ENCODE results near the gene KLB. TPM values are rescaled to one million over a fixed set of nuclear protein-coding genes. Genes with fewer than 3 reads are reported as not detected.

The KLB gene
- total RNA-seq, 1 donor from 2014 or later, result not detected

GRCh38 chr4:39470402-39470801 is 63.7 kb downstream of the KLB start:
- TF ChIP-seq, protein P1, sequence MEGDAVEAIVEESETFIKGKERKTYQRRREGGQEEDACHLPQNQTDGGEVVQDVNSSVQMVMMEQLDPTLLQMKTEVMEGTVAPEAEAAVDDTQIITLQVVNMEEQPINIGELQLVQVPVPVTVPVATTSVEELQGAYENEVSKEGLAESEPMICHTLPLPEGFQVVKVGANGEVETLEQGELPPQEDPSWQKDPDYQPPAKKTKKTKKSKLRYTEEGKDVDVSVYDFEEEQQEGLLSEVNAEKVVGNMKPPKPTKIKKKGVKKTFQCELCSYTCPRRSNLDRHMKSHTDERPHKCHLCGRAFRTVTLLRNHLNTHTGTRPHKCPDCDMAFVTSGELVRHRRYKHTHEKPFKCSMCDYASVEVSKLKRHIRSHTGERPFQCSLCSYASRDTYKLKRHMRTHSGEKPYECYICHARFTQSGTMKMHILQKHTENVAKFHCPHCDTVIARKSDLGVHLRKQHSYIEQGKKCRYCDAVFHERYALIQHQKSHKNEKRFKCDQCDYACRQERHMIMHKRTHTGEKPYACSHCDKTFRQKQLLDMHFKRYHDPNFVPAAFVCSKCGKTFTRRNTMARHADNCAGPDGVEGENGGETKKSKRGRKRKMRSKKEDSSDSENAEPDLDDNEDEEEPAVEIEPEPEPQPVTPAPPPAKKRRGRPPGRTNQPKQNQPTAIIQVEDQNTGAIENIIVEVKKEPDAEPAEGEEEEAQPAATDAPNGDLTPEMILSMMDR (conservative IDR thresholded peaks at IDR 0.05), result no peak
- H3K36me3 Mint-ChIP-seq (ENCODE audit: low read depth), result peaks cover 2% of the 10 kb centered on the region
- H3K27ac Mint-ChIP-seq (ENCODE audit: unreplicated experiment), result no peak overlapping the region
- no peaks in the 10 kb centered on the region for H3K27me3 Mint-ChIP-seq (ENCODE audit: low read depth)
- no peaks in the 10 kb centered on the region for H3K9me3 Mint-ChIP-seq
- H3K4me3 Mint-ChIP-seq, result no peak overlapping the region
- H3K4me1 Mint-ChIP-seq, result peaks cover 8% of the 10 kb centered on the region
- no peak for DNase-seq (ENCODE audit: low read depth, low spot score)

- H3K27ac Mint-ChIP-seq (ENCODE audit: unreplicated experiment), result no peak overlapping the region
- TF ChIP-seq, protein P1 (conservative IDR thresholded peaks at IDR 0.05), result no peak
- no peak overlapping the region for H3K4me3 Mint-ChIP-seq
- H3K4me1 Mint-ChIP-seq, result peaks cover 8% of the 10 kb centered on the region
- peaks cover 2% of the 10 kb centered on the region for H3K36me3 Mint-ChIP-seq (ENCODE audit: low read depth)
- H3K27me3 Mint-ChIP-seq (ENCODE audit: low read depth), result no peaks in the 10 kb centered on the region
- no peaks in the 10 kb centered on the region for H3K9me3 Mint-ChIP-seq
- DNase-seq (ENCODE audit: low read depth, low spot score), result no peak
Measured at GRCh38 chr4:39472396-39472795, 65.7 kb downstream of the KLB start.

DNA sequence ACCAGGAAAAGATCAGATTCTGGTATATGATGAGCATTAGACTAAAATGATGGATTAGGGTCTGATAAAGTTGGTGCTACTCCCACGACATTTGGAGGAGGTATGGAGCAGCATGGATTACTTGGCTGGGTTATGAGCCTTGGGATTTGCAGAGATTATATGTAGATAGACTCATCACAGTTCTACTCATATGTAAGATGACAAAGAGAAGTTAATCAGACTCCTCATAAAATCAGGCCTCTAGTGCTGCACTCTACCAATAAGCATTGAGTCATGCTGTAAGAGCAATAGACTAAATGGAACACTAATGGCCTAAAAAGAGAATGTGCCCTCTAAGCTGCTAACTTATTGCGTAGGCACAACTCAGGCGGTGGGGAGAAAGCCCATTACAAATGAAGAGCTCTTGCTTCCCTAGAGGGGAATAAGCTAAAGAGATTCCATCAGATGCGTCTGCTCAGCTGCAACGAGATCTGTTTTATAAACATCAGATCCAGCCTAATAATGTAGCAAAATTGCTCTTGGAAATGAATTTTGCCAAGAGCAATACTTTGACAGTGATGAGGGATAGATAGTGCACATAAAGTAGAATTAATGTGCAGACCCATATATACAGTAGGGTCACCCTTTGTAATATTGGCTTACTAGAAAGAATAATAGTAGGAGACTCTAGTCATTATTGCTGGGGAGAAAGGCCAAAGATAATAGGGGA is 69.6 kb downstream of the KLB start:
- Mint-ChIP-seq H3K4me1 (no peaks in the 10 kb centered on the region), H3K27ac (ENCODE audit: unreplicated experiment) (no peak overlapping the region), H3K4me3 (no peak overlapping the region), H3K9me3 (no peaks in the 10 kb centered on the region), H3K27me3 (ENCODE audit: low read depth) (no peaks in the 10 kb centered on the region), H3K36me3 (ENCODE audit: low read depth) (no peaks in the 10 kb centered on the region)
- TF ChIP-seq, protein P1 (conservative IDR thresholded peaks at IDR 0.05), result no peak
- DNase-seq (ENCODE audit: low read depth, low spot score), result no peak

- peaks cover 3% of the 10 kb centered on the region for H3K9me3 Mint-ChIP-seq
- DNase-seq (ENCODE audit: low read depth, low spot score), result no peak
- H3K4me3 Mint-ChIP-seq, result no peak overlapping the region
- no peaks in the 10 kb centered on the region for H3K4me1 Mint-ChIP-seq
- TF ChIP-seq, protein P1 (conservative IDR thresholded peaks at IDR 0.05), result no peak
- no peaks in the 10 kb centered on the region for H3K36me3 Mint-ChIP-seq (ENCODE audit: low read depth)
- no peak overlapping the region for H3K27ac Mint-ChIP-seq (ENCODE audit: unreplicated experiment)
- no peaks in the 10 kb centered on the region for H3K27me3 Mint-ChIP-seq (ENCODE audit: low read depth)
Measured at GRCh38 chr4:39480251-39480650, 73.5 kb downstream of the KLB start.

DNA sequence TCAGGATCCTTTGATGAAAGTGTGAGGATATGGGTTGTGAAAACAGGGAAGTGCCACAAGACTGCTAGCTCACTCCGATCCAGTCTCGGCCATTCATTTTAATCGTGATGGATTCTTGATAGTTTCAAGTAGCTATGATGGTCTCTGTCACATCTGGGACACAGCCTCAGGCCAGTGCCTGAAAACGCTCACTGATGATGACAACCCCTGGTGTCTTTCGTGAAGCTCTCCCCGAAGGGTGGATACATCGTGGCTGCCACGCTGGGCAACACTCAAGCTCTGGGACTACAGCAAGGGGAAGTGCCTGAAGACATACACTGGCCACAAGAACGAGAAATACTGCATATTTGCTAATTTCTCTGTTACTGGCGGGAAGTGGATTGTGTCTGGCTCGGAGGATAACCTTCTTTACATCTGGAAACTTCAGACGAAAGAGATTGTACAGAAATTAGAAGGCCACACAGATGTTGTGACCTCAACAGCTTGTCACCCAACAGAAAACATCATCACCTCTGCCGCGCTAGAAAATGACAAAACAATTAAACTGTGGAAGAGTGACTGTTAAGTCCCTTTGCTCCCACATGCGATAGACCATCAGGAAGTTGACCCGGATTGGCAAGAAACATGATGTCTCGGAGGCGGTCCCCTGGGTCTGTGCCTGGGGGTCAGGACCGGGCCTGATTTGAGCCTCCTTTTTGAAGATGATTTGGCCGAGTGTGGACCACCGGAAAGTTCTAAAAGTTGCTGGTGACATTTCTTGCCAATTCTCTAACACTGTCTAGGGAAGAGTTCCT is 74.4 kb downstream of the KLB start:
- H3K27me3 Mint-ChIP-seq (ENCODE audit: low read depth), result no peaks in the 10 kb centered on the region
- H3K9me3 Mint-ChIP-seq, result peaks cover 3% of the 10 kb centered on the region
- H3K36me3 Mint-ChIP-seq (ENCODE audit: low read depth), result no peaks in the 10 kb centered on the region
- H3K4me3 Mint-ChIP-seq, result no peak overlapping the region
- TF ChIP-seq, protein P1 (conservative IDR thresholded peaks at IDR 0.05), result no peak
- H3K27ac Mint-ChIP-seq (ENCODE audit: unreplicated experiment), result peak overlapping the region; percentile 7
- no peaks in the 10 kb centered on the region for H3K4me1 Mint-ChIP-seq
- DNase-seq (ENCODE audit: low read depth, low spot score), result no peak
